GM12872 (cell line): ENCODE measurements around the gene VAMP5.

Source experiments
- CTCF ChIP-seq: IDR thresholded peaks from 3 replicates; pipeline ENCODE4 v1.5.1; 2011; ENCODE audit warnings: low read depth, mild to moderate bottlenecking, low read length, moderate library complexity; ENCODE audit not compliant: insufficient read depth

Gene VAMP5

GRCh38 chr2:85540133-85540648, 44.0 kb upstream of the VAMP5 start:
- TF ChIP-seq CTCF: no peak

GRCh38 chr2:85541262-85541661, 43.0 kb upstream of the VAMP5 start:
- TF ChIP-seq CTCF: no peak

GRCh38 chr2:85541753-85542457, 42.3 kb upstream of the VAMP5 start:
- TF ChIP-seq CTCF: no peak

GRCh38 chr2:85542777-85543176, 41.5 kb upstream of the VAMP5 start:
- TF ChIP-seq CTCF: no peak

GRCh38 chr2:85545780-85546240, 38.4 kb upstream of the VAMP5 start:
- no peak for TF ChIP-seq CTCF

- TF ChIP-seq CTCF: no peak
Measured at GRCh38 chr2:85547089-85547858, 37.0 kb upstream of the VAMP5 start.

- no peak for TF ChIP-seq CTCF
Measured at GRCh38 chr2:85547859-85548607, 36.2 kb upstream of the VAMP5 start.
